PC-9 (cell line): ENCODE measurements around the gene TMEM135. TPM values are rescaled to one million over a fixed set of nuclear protein-coding genes. Genes with fewer than 3 reads are reported as not detected.
"Not testable (repeated sequence)": the region's sequence is repeated elsewhere in the genome, so short reads cannot be mapped to it uniquely, and the experiment has no call there.

ENCODE experiments used
- BruUV-seq: library from RNA; stranded (reverse); fragments of 400-500 nt; replicated peaks from 2 replicates; lab custom pipeline; 2021; lab: Mats Ljungman, UMichigan
- CTCF ChIA-PET: fragments of 300-600 bp; sonication (Branson Sonifier 250); formaldehyde crosslinking; loops from one replicate; lab custom pipeline; 2022; ENCODE audit warnings: antibody characterized with exemption; lab: Charles Lee
- POLR2A ChIA-PET: fragments of 300-600 bp; sonication (Branson Sonifier 250); formaldehyde crosslinking; loops from one replicate; lab custom pipeline; 2022; ENCODE audit warnings: antibody characterized with exemption; ENCODE audit not compliant: unreplicated experiment; lab: Charles Lee
- DNase-seq, 2 experiments: peaks; one replicate each; pipeline versions ENCODE4 v3.0.0 to v3.0.0-alpha.2; 2015 to 2022; ENCODE audit warnings: mixed read lengths in 1 of 2
- H2AFZ ChIP-seq: fragments of 200-600 bp; sonication (generic); 2 replicates; pipeline ENCODE4 v1.8.1; 2017; ENCODE audit warnings: antibody characterized with exemption
- H3F3A ChIP-seq: fragments of 200-600 bp; sonication (generic); 2 replicates; pipeline ENCODE4 v1.8.1; 2017; ENCODE audit warnings: antibody characterized with exemption, mild to moderate bottlenecking, low read depth; ENCODE audit not compliant: insufficient read depth
- H3K27ac ChIP-seq: fragments of 200-600 bp; sonication (generic); 2 replicates; pipeline ENCODE4 v1.6.1; 2016; ENCODE audit warnings: mixed run types
- H3K27me3 ChIP-seq: fragments of 200-600 bp; sonication (generic); 2 replicates; pipeline ENCODE4 v1.6.1; 2016; ENCODE audit warnings: low read depth, mixed run types; ENCODE audit not compliant: insufficient read depth
- H3K36me3 ChIP-seq: fragments of 200-600 bp; sonication (generic); 2 replicates; pipeline ENCODE4 v1.6.1; 2016; ENCODE audit warnings: low read depth, mixed run types
- H3K4me1 ChIP-seq: fragments of 200-600 bp; sonication (generic); replicated peaks from 2 replicates; pipeline ENCODE4 v1.6.1; 2016; ENCODE audit warnings: mixed run types; ENCODE audit not compliant: insufficient read depth
- H3K4me2 ChIP-seq: fragments of 200-600 bp; sonication (generic); 2 replicates; pipeline ENCODE4 v1.6.1; 2017; ENCODE audit warnings: mixed run types
- H3K4me3 ChIP-seq: fragments of 200-600 bp; sonication (generic); 2 replicates; pipeline ENCODE4 v1.6.1; 2016; ENCODE audit warnings: mixed run types
- H3K79me2 ChIP-seq: fragments of 200-600 bp; sonication (generic); 2 replicates; pipeline ENCODE4 v1.6.1; 2017; ENCODE audit warnings: low read depth, mixed run types
- H3K9me2 ChIP-seq: fragments of 200-600 bp; sonication (generic); 2 replicates; pipeline ENCODE4 v1.8.1; 2017; ENCODE audit warnings: mild to moderate bottlenecking; ENCODE audit not compliant: insufficient read depth
- H3K9me3 ChIP-seq: fragments of 200-600 bp; sonication (generic); 2 replicates; pipeline ENCODE4 v1.8.1; 2016; ENCODE audit warnings: low read depth; ENCODE audit not compliant: insufficient read depth
- H4K20me1 ChIP-seq: fragments of 200-600 bp; sonication (generic); 2 replicates; pipeline ENCODE4 v1.8.1; 2017; ENCODE audit not compliant: insufficient read depth
- CTCF ChIP-seq: fragments of 200-600 bp; sonication (generic); conservative IDR thresholded peaks from 2 replicates; pipeline ENCODE4 v1.6.1; 2017; ENCODE audit warnings: mixed run types, antibody characterized with exemption, mild to moderate bottlenecking, moderate library complexity
- EZH2 ChIP-seq: fragments of 200-600 bp; sonication (generic); IDR thresholded peaks from 2 replicates; pipeline ENCODE4 v1.8.0; 2017; ENCODE audit warnings: antibody characterized with exemption, low read depth
- intact Hi-C: fragments of 100-400 bp; cut with micrococcal nuclease; formaldehyde crosslinking; loops from one replicate; pipeline ENCODE4 v1.10.0; 2022; ENCODE audit not compliant: unreplicated experiment
- total RNA-seq: library from RNA; stranded (reverse); gene quantifications from 2 replicates; pipeline ENCODE4 v1.2.3, GENCODE V29; 2021

TMEM135 gene
- total RNA-seq, 1 experiment from 2014 or later, result 42.0 TPM

GRCh38 chr11:87266751-87267150 lies 229.0 kb downstream of the TMEM135 start:
- ChIA-PET POLR2A (interaction anchor here (0.6 kb wide), 2 partner anchors 18 to 240 kb away, joined by 3 to 5 read pairs; no protein-coding TSS in a partner anchor), CTCF (no interaction called here)
- no peak overlapping the region for H3K4me3 ChIP-seq
- no TSS peak for BruUV-seq
- H3F3A ChIP-seq, result no peaks in the 10 kb centered on the region
- no peaks in the 10 kb centered on the region for H4K20me1 ChIP-seq
- no peaks in the 10 kb centered on the region for H3K9me3 ChIP-seq
- DNase-seq, result no peak
- no peaks in the 10 kb centered on the region; the same call in 1 of the 2 replicates for H3K79me2 ChIP-seq
- H3K36me3 ChIP-seq, result no peaks in the 10 kb centered on the region
- no peak overlapping the region for H3K4me2 ChIP-seq
- H3K27me3 ChIP-seq, result no peaks in the 10 kb centered on the region
- TF ChIP-seq EZH2 (no peak), CTCF (no peak)
- no peak overlapping the region for H2AFZ ChIP-seq
- no peaks in the 10 kb centered on the region for H3K9me2 ChIP-seq
- intact Hi-C loops, result no loop called here
- H3K27ac ChIP-seq, result no peak overlapping the region
- no peaks in the 10 kb centered on the region for H3K4me1 ChIP-seq

GRCh38 chr11:87271951-87272350 lies 234.2 kb downstream of the TMEM135 start:
- H3K79me2 ChIP-seq, CTCF ChIA-PET, H3K4me2 ChIP-seq, H3K9me3 ChIP-seq, BruUV-seq, intact Hi-C loops, H3K9me2 ChIP-seq, H2AFZ ChIP-seq, H3F3A ChIP-seq, H3K4me1 ChIP-seq, H4K20me1 ChIP-seq, H3K4me3 ChIP-seq, H3K27me3 ChIP-seq, DNase-seq, H3K36me3 ChIP-seq, POLR2A ChIA-PET, H3K27ac ChIP-seq: not testable (repeated sequence)

- no TSS peak for BruUV-seq
- H3F3A ChIP-seq, result no peaks in the 10 kb centered on the region
- no peak overlapping the region for H2AFZ ChIP-seq
- TF ChIP-seq EZH2, result no peak
- no peak for TF ChIP-seq CTCF
- ChIA-PET POLR2A (no interaction called here), CTCF (no interaction called here)
- peaks cover 5% of the 10 kb centered on the region; the same call in 1 of the 2 replicates for H4K20me1 ChIP-seq
- H3K4me1 ChIP-seq, result no peaks in the 10 kb centered on the region
- H3K27me3 ChIP-seq, result no peaks in the 10 kb centered on the region
- no peaks in the 10 kb centered on the region for H3K9me2 ChIP-seq
- no peak overlapping the region for H3K4me2 ChIP-seq
- no peaks in the 10 kb centered on the region; the same call in 1 of the 2 replicates for H3K79me2 ChIP-seq
- H3K27ac ChIP-seq, result no peak overlapping the region
- DNase-seq, result no peak
- H3K9me3 ChIP-seq, result no peaks in the 10 kb centered on the region
- intact Hi-C loops, result no loop called here
- H3K4me3 ChIP-seq, result no peak overlapping the region
- H3K36me3 ChIP-seq, result no peaks in the 10 kb centered on the region
Measured at GRCh38 chr11:87275176-87275575, 237.4 kb downstream of the TMEM135 start.

GRCh38 chr11:87280143-87280542 lies 242.4 kb downstream of the TMEM135 start:
- H3K4me1 ChIP-seq, result no peaks in the 10 kb centered on the region
- DNase-seq, result no peak
- no peaks in the 10 kb centered on the region for H3K27me3 ChIP-seq
- intact Hi-C loops, result no loop called here
- no peak overlapping the region for H3K4me2 ChIP-seq
- no peaks in the 10 kb centered on the region for H3K36me3 ChIP-seq
- CTCF ChIA-PET, result interaction anchor here (0.5 kb wide), 1 partner anchor 286 kb away, joined by 13 read pairs; no protein-coding TSS in a partner anchor
- no peaks in the 10 kb centered on the region for H4K20me1 ChIP-seq
- H3K27ac ChIP-seq, result no peak overlapping the region
- H3K9me2 ChIP-seq, result no peaks in the 10 kb centered on the region
- POLR2A ChIA-PET, result no interaction called here
- H2AFZ ChIP-seq, result no peak overlapping the region
- H3K9me3 ChIP-seq, result no peaks in the 10 kb centered on the region
- H3K79me2 ChIP-seq, result no peaks in the 10 kb centered on the region
- BruUV-seq, result no TSS peak
- no peak overlapping the region for H3K4me3 ChIP-seq
- TF ChIP-seq CTCF (no peak), EZH2 (no peak)
- 0 out of 2 replicates have a peak, but pooled peaks cover 3% of the 10 kb centered on the region for H3F3A ChIP-seq
